ENCODE measurements around the gene SPECC1L.

Gene SPECC1L

GRCh38 chr22:24451162-24451561 is 180.5 kb downstream of the SPECC1L start:
- POLR2A ChIA-PET (ENCODE audit: low non-redundant PET), result no interaction called here
- no peak for DNase-seq (ENCODE audit: low spot score)
- no peak for TF ChIP-seq CTCF (conservative IDR thresholded peaks at IDR 0.05; ENCODE audit: low read depth)
- CTCF ChIA-PET, result no interaction called here
- no peak overlapping the region for H3K27ac ChIP-seq

- TF ChIP-seq CTCF (conservative IDR thresholded peaks at IDR 0.05; ENCODE audit: low read depth), result no peak
- no peak overlapping the region for H3K27ac ChIP-seq
- ChIA-PET CTCF (no interaction called here), POLR2A (ENCODE audit: low non-redundant PET) (no interaction called here)
- DNase-seq (ENCODE audit: low spot score), result no peak
These were observed 183.2 kb downstream of the SPECC1L start for GRCh38 chr22:24453853-24454252.

GRCh38 chr22:24455039-24455438 is 184.4 kb downstream of the SPECC1L start:
- no peak for DNase-seq (ENCODE audit: low spot score)
- H3K27ac ChIP-seq, result no peak overlapping the region
- ChIA-PET CTCF (no interaction called here), POLR2A (ENCODE audit: low non-redundant PET) (no interaction called here)
- no peak for TF ChIP-seq CTCF (conservative IDR thresholded peaks at IDR 0.05; ENCODE audit: low read depth)

- DNase-seq (ENCODE audit: low spot score), result no peak
- no peak for TF ChIP-seq CTCF (conservative IDR thresholded peaks at IDR 0.05; ENCODE audit: low read depth)
- ChIA-PET CTCF (no interaction called here), POLR2A (ENCODE audit: low non-redundant PET) (no interaction called here)
- H3K27ac ChIP-seq, result no peak overlapping the region
These were observed 185.3 kb downstream of the SPECC1L start for GRCh38 chr22:24455751-24456426.

- H3K27ac ChIP-seq, result no peak overlapping the region
- no peak for DNase-seq (ENCODE audit: low spot score)
- TF ChIP-seq CTCF (conservative IDR thresholded peaks at IDR 0.05; ENCODE audit: low read depth), result no peak
- CTCF ChIA-PET, result interaction anchor here (0.6 kb wide), 1 partner anchor 373 kb away, joined by 4 read pairs; no protein-coding TSS in a partner anchor
- POLR2A ChIA-PET (ENCODE audit: low non-redundant PET), result no interaction called here
These were observed 187.3 kb downstream of the SPECC1L start for GRCh38 chr22:24457894-24458420.

- POLR2A ChIA-PET (ENCODE audit: low non-redundant PET), result no interaction called here
- no peak for DNase-seq (ENCODE audit: low spot score)
- no peak for TF ChIP-seq CTCF (conservative IDR thresholded peaks at IDR 0.05; ENCODE audit: low read depth)
- CTCF ChIA-PET, result no interaction called here
- no peak overlapping the region for H3K27ac ChIP-seq
These were observed 189.3 kb downstream of the SPECC1L start for GRCh38 chr22:24459911-24460310.

All from RWPE1 (cell line).